IMR-90 (cell line): ENCODE data around the gene TRIO. TPM values are rescaled to one million over a fixed set of nuclear protein-coding genes. Genes with fewer than 3 reads are reported as not detected.

ENCODE experiments used
- ATAC-seq: fragments of 200-7000 bp; cut with Tn5 transposase; 2 replicates; pipeline ENCODE4 v1.9.1; 2020; ENCODE audit warnings: low read depth, mild to moderate bottlenecking, moderate library complexity
- BruUV-seq: library from RNA; stranded (reverse); fragments of 400-500 nt; replicated peaks from 2 replicates; lab custom pipeline; 2021; lab: Mats Ljungman, UMichigan
- CTCF ChIA-PET: fragments of 300-600 bp; formaldehyde crosslinking; extraction: SDS; loops from one replicate; lab custom pipeline; 2021; ENCODE audit warnings: antibody characterized with exemption; lab: Yijun Ruan, JAX
- POLR2A ChIA-PET: fragments of 300-600 bp; sonication (Branson Sonifier 250); formaldehyde crosslinking; loops from one replicate; lab custom pipeline; 2022; ENCODE audit warnings: antibody characterized with exemption; ENCODE audit not compliant: unreplicated experiment; lab: Charles Lee
- DNase-seq: peaks from one replicate; pipeline ENCODE4 v3.0.0; 2013
- H2AFZ ChIP-seq: replicated peaks from 2 replicates; pipeline ENCODE3; 2013; ENCODE audit warnings: low read length, mild to moderate bottlenecking; ENCODE audit not compliant: poor library complexity
- H2AK5ac ChIP-seq: 2 replicates; pipeline ENCODE4 v1.6.1; 2013; ENCODE audit warnings: low read depth, low read length, inconsistent platforms
- H2AK9ac ChIP-seq: replicated peaks from 2 replicates; pipeline ENCODE3; 2013; ENCODE audit warnings: mild to moderate bottlenecking, low read depth, low read length, moderate library complexity; ENCODE audit not compliant: poor library complexity
- H2BK120ac ChIP-seq: 2 replicates; pipeline ENCODE4 v1.6.1; 2013; ENCODE audit warnings: low read depth, low read length, inconsistent platforms
- H2BK15ac ChIP-seq: 3 replicates; pipeline ENCODE4 v1.6.1; 2013; ENCODE audit warnings: low read depth, low read length, inconsistent platforms
- H2BK20ac ChIP-seq: 2 replicates; pipeline ENCODE4 v1.6.1; 2013; ENCODE audit warnings: low read depth, mild to moderate bottlenecking, inconsistent platforms, low read length, moderate library complexity
- H2BK5ac ChIP-seq: 2 replicates; pipeline ENCODE4 v1.6.1; 2013; ENCODE audit warnings: mild to moderate bottlenecking, low read depth, low read length, inconsistent platforms; ENCODE audit not compliant: poor library complexity, severe bottlenecking
- H3K14ac ChIP-seq: replicated peaks from 2 replicates; pipeline ENCODE4 v1.6.1; 2013; ENCODE audit warnings: low read depth, low read length, inconsistent platforms
- H3K18ac ChIP-seq: 2 replicates; pipeline ENCODE4 v1.6.1; 2013; ENCODE audit warnings: low read depth, low read length, control low read depth
- H3K23ac ChIP-seq: 2 replicates; pipeline ENCODE4 v1.6.1; 2013; ENCODE audit warnings: low read depth, low read length, inconsistent platforms
- H3K27ac ChIP-seq: 2 replicates; pipeline ENCODE4 v1.5.1; 2013; ENCODE audit warnings: mild to moderate bottlenecking, control low read depth, low read length; ENCODE audit not compliant: insufficient read depth
- H3K27me3 ChIP-seq: 2 replicates; pipeline ENCODE4 v1.6.1; 2013; ENCODE audit warnings: low read length; ENCODE audit not compliant: control insufficient read depth, insufficient read depth
- H3K36me3 ChIP-seq: 2 replicates; pipeline ENCODE4 v1.6.1; 2013; ENCODE audit warnings: low read length, mixed read lengths; ENCODE audit not compliant: control insufficient read depth, insufficient read depth
- H3K4ac ChIP-seq: 2 replicates; pipeline ENCODE4 v1.6.1; 2013; ENCODE audit warnings: low read depth, low read length, inconsistent platforms
- H3K4me1 ChIP-seq: 2 replicates; pipeline ENCODE4 v1.6.1; 2013; ENCODE audit warnings: low read length, mixed read lengths; ENCODE audit not compliant: control insufficient read depth, insufficient read depth
- H3K4me2 ChIP-seq: 2 replicates; pipeline ENCODE4 v1.6.1; 2013; ENCODE audit warnings: low read depth, mild to moderate bottlenecking, control low read depth, low read length, moderate library complexity
- H3K4me3 ChIP-seq: 2 replicates; pipeline ENCODE4 v1.5.1; 2013; ENCODE audit warnings: low read depth, mild to moderate bottlenecking, control low read depth, low read length, moderate library complexity; ENCODE audit not compliant: insufficient read depth
- H3K56ac ChIP-seq: 2 replicates; pipeline ENCODE4 v1.6.1; 2013; ENCODE audit warnings: low read length, inconsistent platforms; ENCODE audit not compliant: insufficient read depth; ENCODE audit errors: extremely low read depth
- H3K79me1 ChIP-seq, 2 experiments: 2 replicates each; pipeline ENCODE4 v1.6.1; 2013; ENCODE audit warnings: low read length in 2 of 2, inconsistent platforms in 1 of 2, low read depth in 1 of 2
- H3K9ac ChIP-seq: 2 replicates; pipeline ENCODE4 v1.6.1; 2013; ENCODE audit warnings: low read depth, low read length, control low read depth
- H3K9me1 ChIP-seq: 2 replicates; pipeline ENCODE4 v1.6.1; 2013; ENCODE audit warnings: low read length, inconsistent platforms; ENCODE audit not compliant: insufficient read depth
- H3K9me3 ChIP-seq: 2 replicates; pipeline ENCODE4 v1.6.1; 2013; ENCODE audit warnings: low read length; ENCODE audit not compliant: control insufficient read depth, insufficient read depth
- H4K20me1 ChIP-seq: 2 replicates; pipeline ENCODE4 v1.6.1; 2013; ENCODE audit warnings: low read length, inconsistent platforms; ENCODE audit not compliant: insufficient read depth
- H4K5ac ChIP-seq: 2 replicates; pipeline ENCODE4 v1.6.1; 2013; ENCODE audit warnings: mild to moderate bottlenecking, low read depth, low read length, control low read depth
- H4K8ac ChIP-seq, 2 experiments: 2 replicates each; pipeline ENCODE4 v1.6.1; 2013; ENCODE audit warnings: low read depth in 2 of 2, low read length in 2 of 2, control low read depth in 1 of 2, inconsistent platforms in 1 of 2
- H4K91ac ChIP-seq: 2 replicates; pipeline ENCODE4 v1.6.1; 2013; ENCODE audit warnings: low read depth, low read length, inconsistent platforms; ENCODE audit not compliant: insufficient read depth
- BHLHE40 ChIP-seq: fragments of 150-350 bp; IDR thresholded peaks from 2 replicates; pipeline ENCODE4 v1.6.1; 2016; ENCODE audit warnings: mild to moderate bottlenecking, low read depth, low read length
- CEBPB ChIP-seq: IDR thresholded peaks from 2 replicates; pipeline ENCODE4 v1.6.1; 2012; ENCODE audit warnings: low read depth, low read length, improper control_type of control experiment
- CHD1 ChIP-seq: IDR thresholded peaks from 2 replicates; pipeline ENCODE4 v1.6.1; 2012; ENCODE audit warnings: low read depth, low read length, improper control_type of control experiment
- FOS ChIP-seq: fragments of 150-350 bp; IDR thresholded peaks from 2 replicates; pipeline ENCODE4 v1.6.1; 2016; ENCODE audit warnings: low read depth, low read length
- MAFK ChIP-seq: IDR thresholded peaks from 2 replicates; pipeline ENCODE4 v1.6.1; 2012; ENCODE audit warnings: low read depth, low read length, improper control_type of control experiment
- MAZ ChIP-seq: IDR thresholded peaks from 2 replicates; pipeline ENCODE4 v1.6.1; 2012; ENCODE audit warnings: low read depth, mild to moderate bottlenecking, low read length, improper control_type of control experiment, moderate library complexity, borderline replicate concordance
- MXI1 ChIP-seq: IDR thresholded peaks from 2 replicates; pipeline ENCODE4 v1.6.1; 2012; ENCODE audit warnings: low read depth, mild to moderate bottlenecking, low read length, moderate library complexity, borderline replicate concordance
- NFE2L2 ChIP-seq: fragments of 150-350 bp; IDR thresholded peaks from 2 replicates; pipeline ENCODE4 v1.6.1; 2016; ENCODE audit warnings: low read depth, mild to moderate bottlenecking, low read length
- POLR2A ChIP-seq: IDR thresholded peaks from 2 replicates; pipeline ENCODE4 v1.6.1; 2012; ENCODE audit warnings: mild to moderate bottlenecking, low read depth, low read length
- RAD21 ChIP-seq: IDR thresholded peaks from 2 replicates; pipeline ENCODE4 v1.6.1; 2012; ENCODE audit warnings: low read length, improper control_type of control experiment
- RCOR1 ChIP-seq: IDR thresholded peaks from 2 replicates; pipeline ENCODE4 v1.6.1; 2012; ENCODE audit warnings: mild to moderate bottlenecking, low read length, improper control_type of control experiment; ENCODE audit not compliant: insufficient replicate concordance
- RFX5 ChIP-seq: IDR thresholded peaks from 2 replicates; pipeline ENCODE4 v1.8.0; 2012; ENCODE audit warnings: low read depth, mild to moderate bottlenecking, low read length, moderate library complexity
- SMC3 ChIP-seq: fragments of 150-350 bp; IDR thresholded peaks from 2 replicates; pipeline ENCODE4 v1.6.1; 2016; ENCODE audit warnings: low read depth, mild to moderate bottlenecking, antibody characterized with exemption, low read length, moderate library complexity
- WGBS, 2 experiments: methylation state at CpG; one replicate each; pipeline versions ENCODE4 v1.1.5 to v1.1.7; 2013; ENCODE audit warnings: missing lambda C conversion rate in 2 of 2; ENCODE audit not compliant: insufficient read length in 1 of 2; ENCODE audit errors: extremely low coverage in 2 of 2; 5-methylcytosine and 5-hydroxymethylcytosine counted together
- dilution Hi-C: fragments of 300-500 bp; cut with HindIII; formaldehyde crosslinking; loops from one replicate; pipeline ENCODE4 v1.14.3; 2018; ENCODE audit warnings: low sequenced_read_pairs; ENCODE audit not compliant: unreplicated experiment
- in situ Hi-C: fragments of 300-500 bp; cut with MboI; formaldehyde crosslinking; loops from 3 replicates; pipeline ENCODE4 v1.14.3; 2019; ENCODE audit warnings: low sequenced_read_pairs, inconsistent platforms, mixed read lengths
- intact Hi-C: fragments of 100-400 bp; cut with micrococcal nuclease; formaldehyde crosslinking; loops from 2 replicates; pipeline ENCODE4 v1.10.0; 2022
- polyA plus RNA-seq, 3 experiments: library from polyadenylated mRNA; depleted of rRNA; stranded (reverse); fragments of >200 nt; gene quantifications; 2 replicates each; pipeline ENCODE4 v1.2.3, GENCODE V29; 2012; ENCODE audit warnings: low replicate concordance in 1 of 3
- total RNA-seq: library from RNA; depleted of rRNA; stranded (reverse); fragments of >200 nt; gene quantifications from 2 replicates; pipeline ENCODE4 v1.2.3, GENCODE V29; 2012
- TF ChIP-seq, protein P1 (sequence below): conservative IDR thresholded peaks from 2 replicates; pipeline ENCODE4 v1.5.1; 2012; ENCODE audit warnings: mild to moderate bottlenecking, low read depth, low read length, improper control_type of control experiment
- TF ChIP-seq, protein P2 (sequence below): fragments of 150-350 bp; IDR thresholded peaks from 2 replicates; pipeline ENCODE4 v1.6.1; 2017; ENCODE audit warnings: mild to moderate bottlenecking, antibody characterized with exemption, low read length, low read depth
- TF ChIP-seq, protein P3 (sequence below): fragments of 150-350 bp; IDR thresholded peaks from 2 replicates; pipeline ENCODE4 v1.6.1; 2016; ENCODE audit warnings: low read depth, mild to moderate bottlenecking, low read length, moderate library complexity, borderline replicate concordance

TRIO gene
- total and polyA plus RNA-seq, 2 of the 4 experiments (the other 2 are of a cell fraction) = 206 to 522 TPM

DNA sequence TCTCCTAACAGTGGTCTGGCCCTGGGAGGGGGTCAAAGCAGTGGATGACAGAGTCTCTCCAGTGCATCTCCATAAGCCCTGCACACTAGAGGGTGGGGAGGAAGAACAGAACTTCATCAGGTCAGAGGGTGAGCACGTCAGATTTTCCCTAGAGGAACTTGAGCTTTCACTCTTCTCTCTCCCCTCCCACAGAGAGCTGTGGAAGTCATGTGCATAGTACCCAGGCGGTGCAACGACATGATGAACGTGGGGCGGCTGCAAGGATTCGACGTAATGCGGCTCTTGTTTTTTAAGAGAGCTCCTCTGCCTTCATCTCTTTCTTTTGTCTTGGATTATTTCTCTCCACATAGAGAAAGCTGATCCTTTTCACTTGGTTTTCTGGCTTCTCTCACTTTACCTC lies 338.2 kb downstream of the TRIO start:
- TF ChIP-seq, protein P1, sequence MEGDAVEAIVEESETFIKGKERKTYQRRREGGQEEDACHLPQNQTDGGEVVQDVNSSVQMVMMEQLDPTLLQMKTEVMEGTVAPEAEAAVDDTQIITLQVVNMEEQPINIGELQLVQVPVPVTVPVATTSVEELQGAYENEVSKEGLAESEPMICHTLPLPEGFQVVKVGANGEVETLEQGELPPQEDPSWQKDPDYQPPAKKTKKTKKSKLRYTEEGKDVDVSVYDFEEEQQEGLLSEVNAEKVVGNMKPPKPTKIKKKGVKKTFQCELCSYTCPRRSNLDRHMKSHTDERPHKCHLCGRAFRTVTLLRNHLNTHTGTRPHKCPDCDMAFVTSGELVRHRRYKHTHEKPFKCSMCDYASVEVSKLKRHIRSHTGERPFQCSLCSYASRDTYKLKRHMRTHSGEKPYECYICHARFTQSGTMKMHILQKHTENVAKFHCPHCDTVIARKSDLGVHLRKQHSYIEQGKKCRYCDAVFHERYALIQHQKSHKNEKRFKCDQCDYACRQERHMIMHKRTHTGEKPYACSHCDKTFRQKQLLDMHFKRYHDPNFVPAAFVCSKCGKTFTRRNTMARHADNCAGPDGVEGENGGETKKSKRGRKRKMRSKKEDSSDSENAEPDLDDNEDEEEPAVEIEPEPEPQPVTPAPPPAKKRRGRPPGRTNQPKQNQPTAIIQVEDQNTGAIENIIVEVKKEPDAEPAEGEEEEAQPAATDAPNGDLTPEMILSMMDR = no peak
- TF ChIP-seq POLR2A (no peak), MXI1 (no peak), NFE2L2 (no peak), SMC3 (no peak), RAD21 (no peak), MAFK (no peak), BHLHE40 (no peak), RFX5 (no peak), CEBPB (no peak), MAZ (no peak), RCOR1 (no peak), FOS (no peak), CHD1 (no peak)
- TF ChIP-seq, protein P2, sequence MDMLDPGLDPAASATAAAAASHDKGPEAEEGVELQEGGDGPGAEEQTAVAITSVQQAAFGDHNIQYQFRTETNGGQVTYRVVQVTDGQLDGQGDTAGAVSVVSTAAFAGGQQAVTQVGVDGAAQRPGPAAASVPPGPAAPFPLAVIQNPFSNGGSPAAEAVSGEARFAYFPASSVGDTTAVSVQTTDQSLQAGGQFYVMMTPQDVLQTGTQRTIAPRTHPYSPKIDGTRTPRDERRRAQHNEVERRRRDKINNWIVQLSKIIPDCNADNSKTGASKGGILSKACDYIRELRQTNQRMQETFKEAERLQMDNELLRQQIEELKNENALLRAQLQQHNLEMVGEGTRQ = no peak
- TF ChIP-seq, protein P3, sequence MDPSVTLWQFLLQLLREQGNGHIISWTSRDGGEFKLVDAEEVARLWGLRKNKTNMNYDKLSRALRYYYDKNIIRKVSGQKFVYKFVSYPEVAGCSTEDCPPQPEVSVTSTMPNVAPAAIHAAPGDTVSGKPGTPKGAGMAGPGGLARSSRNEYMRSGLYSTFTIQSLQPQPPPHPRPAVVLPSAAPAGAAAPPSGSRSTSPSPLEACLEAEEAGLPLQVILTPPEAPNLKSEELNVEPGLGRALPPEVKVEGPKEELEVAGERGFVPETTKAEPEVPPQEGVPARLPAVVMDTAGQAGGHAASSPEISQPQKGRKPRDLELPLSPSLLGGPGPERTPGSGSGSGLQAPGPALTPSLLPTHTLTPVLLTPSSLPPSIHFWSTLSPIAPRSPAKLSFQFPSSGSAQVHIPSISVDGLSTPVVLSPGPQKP = no peak
- Histone ChIP-seq H4K5ac (no peak overlapping the region), H3K4me3 (no peak overlapping the region), H3K4me2 (no peak overlapping the region), H3K14ac (no peak overlapping the region), H3K18ac (no peak overlapping the region), H3K9ac (no peak overlapping the region), H4K91ac (no peak overlapping the region), H2AK5ac (no peak overlapping the region), H3K4ac (no peak overlapping the region), H2BK20ac (no peak overlapping the region), H3K9me1 (peaks cover 13% of the 10 kb centered on the region; the same call in 1 of the 2 replicates), H3K4me1 (peaks cover 5% of the 10 kb centered on the region), H2AK9ac (no peak overlapping the region), H3K9me3 (no peaks in the 10 kb centered on the region), H2AFZ (no peak overlapping the region), H3K27ac (no peak overlapping the region), H4K20me1 (peaks cover 34% of the 10 kb centered on the region; the same call in 1 of the 2 replicates), H2BK5ac (no peak overlapping the region), H3K79me1 (peaks cover 38 to 83% of the 10 kb centered on the region in 2 experiments), H3K36me3 (peaks cover 76% of the 10 kb centered on the region), H4K8ac (no peak overlapping the region), H3K23ac (no peak overlapping the region), H2BK15ac (no peak overlapping the region), H3K56ac (no peak overlapping the region), H3K27me3 (no peaks in the 10 kb centered on the region), H2BK120ac (no peak overlapping the region)
- DNase-seq (no peak), ATAC-seq (no peak)
- ChIA-PET CTCF (interaction anchor here (1.5 kb wide), 1 partner anchor 10 kb away, joined by 4 read pairs; no protein-coding TSS in a partner anchor), POLR2A (no interaction called here)
- in situ Hi-C loops = no loop called here
- dilution Hi-C loops = no loop called here
- BruUV-seq = no TSS peak
- intact Hi-C loops = no loop called here
- WGBS, 2 experiments = 80% methylated on average over 2 of the region's 8 CpGs; no CpG with 5 or more reads in 1 of the 2 experiments
